GM19463 (cell line): Measurements from ENCODE around the gene NUF2.

Source experiments
- ATAC-seq: cut with Tn5 transposase; IDR thresholded peaks from one replicate; pipeline ENCODE4 v1.9.1; 2021; ENCODE audit warnings: mild to moderate bottlenecking, moderate library complexity; ENCODE audit not compliant: unreplicated experiment

Gene NUF2

DNA sequence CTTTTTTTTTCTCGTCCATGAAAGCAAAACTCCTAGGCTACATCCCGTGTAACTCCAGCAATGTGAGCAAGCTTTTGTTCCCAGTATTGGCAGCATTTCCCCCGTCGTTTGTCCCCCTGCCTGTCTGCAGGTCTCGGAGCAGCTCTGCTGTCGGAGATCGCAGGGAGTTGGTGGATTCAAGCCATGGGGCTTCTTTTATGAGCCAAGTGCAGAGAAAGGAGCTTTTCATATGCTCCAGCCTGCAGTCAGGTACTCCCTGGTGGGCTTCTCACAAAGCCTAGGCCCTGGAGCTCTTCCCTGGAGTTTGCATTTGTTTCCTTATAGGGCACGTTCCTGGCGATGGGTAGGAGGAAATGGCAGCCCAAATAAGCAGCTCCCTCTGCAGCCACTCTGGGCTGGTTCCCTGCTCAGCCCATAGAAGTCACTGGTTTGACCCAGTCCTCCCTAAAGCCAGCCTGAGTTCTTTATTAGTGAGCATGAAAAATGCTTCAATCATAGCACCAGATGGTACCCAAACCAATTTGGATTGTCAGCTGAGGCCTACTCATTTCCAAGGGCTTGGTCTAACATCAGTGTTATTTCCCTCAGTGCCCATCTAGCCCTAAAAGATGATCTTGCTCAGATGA is 78.3 kb downstream of the NUF2 start:
- no peak for ATAC-seq

DNA sequence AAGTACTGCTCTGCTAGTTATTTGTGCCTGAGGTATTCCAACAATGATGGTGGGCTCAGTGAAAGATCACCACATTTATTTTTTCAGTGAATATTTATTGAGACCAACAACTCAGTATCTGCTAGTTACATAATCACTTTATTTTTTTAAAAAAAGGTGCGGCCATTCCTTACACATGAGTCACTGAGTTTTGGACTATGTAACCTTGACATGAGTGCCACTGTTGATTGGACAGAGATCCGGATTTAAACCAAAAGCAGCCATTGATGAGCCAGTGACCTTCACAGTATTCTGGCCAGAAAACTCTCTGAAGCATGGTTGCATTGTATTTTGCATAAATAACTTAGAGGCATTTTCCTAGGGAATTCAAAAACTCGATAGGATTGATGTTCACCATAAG is 79.5 kb downstream of the NUF2 start:
- ATAC-seq = no peak
